ENCODE measurements around the gene NECAB2.

Gene NECAB2

GRCh38 chr16:83971165-83972130 lies 3.4 kb downstream of the NECAB2 start:
- TF ChIP-seq, protein P1, sequence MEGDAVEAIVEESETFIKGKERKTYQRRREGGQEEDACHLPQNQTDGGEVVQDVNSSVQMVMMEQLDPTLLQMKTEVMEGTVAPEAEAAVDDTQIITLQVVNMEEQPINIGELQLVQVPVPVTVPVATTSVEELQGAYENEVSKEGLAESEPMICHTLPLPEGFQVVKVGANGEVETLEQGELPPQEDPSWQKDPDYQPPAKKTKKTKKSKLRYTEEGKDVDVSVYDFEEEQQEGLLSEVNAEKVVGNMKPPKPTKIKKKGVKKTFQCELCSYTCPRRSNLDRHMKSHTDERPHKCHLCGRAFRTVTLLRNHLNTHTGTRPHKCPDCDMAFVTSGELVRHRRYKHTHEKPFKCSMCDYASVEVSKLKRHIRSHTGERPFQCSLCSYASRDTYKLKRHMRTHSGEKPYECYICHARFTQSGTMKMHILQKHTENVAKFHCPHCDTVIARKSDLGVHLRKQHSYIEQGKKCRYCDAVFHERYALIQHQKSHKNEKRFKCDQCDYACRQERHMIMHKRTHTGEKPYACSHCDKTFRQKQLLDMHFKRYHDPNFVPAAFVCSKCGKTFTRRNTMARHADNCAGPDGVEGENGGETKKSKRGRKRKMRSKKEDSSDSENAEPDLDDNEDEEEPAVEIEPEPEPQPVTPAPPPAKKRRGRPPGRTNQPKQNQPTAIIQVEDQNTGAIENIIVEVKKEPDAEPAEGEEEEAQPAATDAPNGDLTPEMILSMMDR (IDR thresholded peaks at IDR 0.05; ENCODE audit: low read depth, low read length, missing control alignments) = no peak
- no peak overlapping the region for H3K4me3 ChIP-seq (ENCODE audit: low read depth, low read length)
- DNase-seq (ENCODE audit: low read depth) = no peak

DNA sequence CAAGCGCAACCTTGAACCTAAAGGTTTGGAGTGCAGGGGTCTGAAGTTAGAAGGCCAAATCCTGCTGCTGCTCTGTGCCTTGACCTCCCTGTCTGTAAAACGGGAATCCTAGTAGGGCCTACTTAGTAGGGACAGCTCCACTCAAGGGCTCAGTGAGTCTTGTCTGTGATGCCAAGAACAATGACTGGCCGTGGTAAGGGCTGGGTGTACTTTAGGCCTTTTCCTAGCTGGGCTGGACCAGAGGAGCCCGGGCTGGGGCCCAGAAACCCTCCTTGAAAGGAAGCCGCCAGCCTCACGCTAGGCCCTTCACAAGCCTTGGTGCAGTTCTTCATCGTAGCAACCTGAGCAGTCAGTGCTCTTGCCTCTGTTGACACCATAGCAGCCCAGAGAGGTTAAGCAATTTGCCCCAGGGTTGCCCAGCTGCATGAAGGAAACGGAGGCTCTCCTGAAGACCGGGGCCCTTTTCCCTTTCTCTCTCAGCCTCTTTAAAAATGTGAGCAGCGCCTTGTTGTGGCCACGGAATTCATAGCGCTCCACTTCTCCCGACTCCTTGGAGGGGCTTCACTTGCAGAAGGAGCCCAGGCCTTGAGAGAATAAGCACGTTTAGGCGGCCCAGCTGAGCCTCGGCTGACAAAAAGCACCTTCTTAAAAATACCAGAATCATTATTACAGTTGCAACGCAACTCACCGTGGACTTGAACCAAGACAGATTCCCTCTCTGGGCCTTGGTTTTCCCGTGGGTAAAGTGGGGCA lies 4.4 kb downstream of the NECAB2 start:
- DNase-seq (ENCODE audit: low read depth) = no peak
- TF ChIP-seq, protein P1 (IDR thresholded peaks at IDR 0.05; ENCODE audit: low read depth, low read length, missing control alignments) = no peak
- no peak overlapping the region for H3K4me3 ChIP-seq (ENCODE audit: low read depth, low read length)

- TF ChIP-seq, protein P1 (IDR thresholded peaks at IDR 0.05; ENCODE audit: low read depth, low read length, missing control alignments) = no peak
- H3K4me3 ChIP-seq (ENCODE audit: low read depth, low read length) = no peak overlapping the region
- no peak for DNase-seq (ENCODE audit: low read depth)
These were observed 5.0 kb downstream of the NECAB2 start for GRCh38 chr16:83973077-83973476.

GRCh38 chr16:83973581-83974385 lies 5.7 kb downstream of the NECAB2 start:
- DNase-seq (ENCODE audit: low read depth) = no peak
- no peak overlapping the region for H3K4me3 ChIP-seq (ENCODE audit: low read depth, low read length)
- TF ChIP-seq, protein P1 (IDR thresholded peaks at IDR 0.05; ENCODE audit: low read depth, low read length, missing control alignments) = no peak

DNA sequence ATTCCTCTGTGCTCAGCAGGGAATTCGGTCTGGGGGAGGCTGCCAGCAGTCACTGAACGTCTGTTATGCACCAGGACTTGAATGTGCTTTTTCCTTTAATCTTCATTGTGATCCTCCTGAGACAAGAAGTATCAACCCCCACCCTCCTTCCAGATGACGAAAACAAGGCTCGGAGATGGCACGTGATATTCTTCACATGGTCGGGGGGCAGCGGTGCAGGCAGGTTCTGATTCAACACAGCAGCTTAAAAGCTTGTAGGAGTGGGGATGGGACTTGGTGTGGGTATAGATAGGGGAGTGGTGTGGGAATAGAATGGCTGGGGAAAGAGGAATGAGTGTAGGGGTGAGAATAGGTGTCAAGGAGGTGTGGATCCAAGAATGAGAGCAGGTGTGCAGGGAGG lies 6.4 kb downstream of the NECAB2 start:
- TF ChIP-seq, protein P1 (IDR thresholded peaks at IDR 0.05; ENCODE audit: low read depth, low read length, missing control alignments) = no peak
- DNase-seq (ENCODE audit: low read depth) = no peak
- H3K4me3 ChIP-seq (ENCODE audit: low read depth, low read length) = no peak overlapping the region

- TF ChIP-seq, protein P1 (IDR thresholded peaks at IDR 0.05; ENCODE audit: low read depth, low read length, missing control alignments) = no peak
- H3K4me3 ChIP-seq (ENCODE audit: low read depth, low read length) = no peak overlapping the region
- no peak for DNase-seq (ENCODE audit: low read depth)
These were observed 7.7 kb downstream of the NECAB2 start for GRCh38 chr16:83975590-83976260.
